GM12892 (cell line): ENCODE measurements around the gene PSMD9.

Source experiments
- DNase-seq: peaks from one replicate; pipeline ENCODE4 v3.0.0; 2011; ENCODE audit not compliant: insufficient read length
- FAIRE-seq: peaks from 2 replicates; lab custom pipeline; 2011; peaks lifted over from hg19 to GRCh38; lab: Jason Lieb, UNC
- POLR2A ChIP-seq: IDR thresholded peaks from 2 replicates; pipeline ENCODE4 v1.6.1; 2011; ENCODE audit warnings: low read depth, low read length, control low read depth
- POLR2AphosphoS5 ChIP-seq: IDR thresholded peaks from 2 replicates; pipeline ENCODE4 v1.6.1; 2011; ENCODE audit warnings: low read depth, low read length, control low read depth
- TAF1 ChIP-seq: IDR thresholded peaks from 2 replicates; pipeline ENCODE4 v1.6.1; 2011; ENCODE audit warnings: low read depth, mild to moderate bottlenecking, control low read depth, low read length, borderline replicate concordance

Gene PSMD9

GRCh38 chr12:121932914-121933521 lies 44.4 kb downstream of the PSMD9 start:
- no peak for TF ChIP-seq POLR2AphosphoS5
- no peak for TF ChIP-seq POLR2A
- TF ChIP-seq TAF1: no peak
- DNase-seq (no peak), FAIRE-seq (no peak)

GRCh38 chr12:121933522-121934308 lies 45.1 kb downstream of the PSMD9 start:
- no peak for TF ChIP-seq POLR2AphosphoS5
- TF ChIP-seq TAF1: no peak
- no peak for TF ChIP-seq POLR2A
- no peak for DNase-seq
- FAIRE-seq: no peak

GRCh38 chr12:121934309-121934664 lies 45.7 kb downstream of the PSMD9 start:
- TF ChIP-seq TAF1 (no peak), POLR2A (no peak), POLR2AphosphoS5 (no peak)
- FAIRE-seq: no peak
- DNase-seq: no peak

- FAIRE-seq: no peak
- TF ChIP-seq POLR2AphosphoS5 (no peak), POLR2A (no peak), TAF1 (no peak)
Measured at GRCh38 chr12:121937654-121938053, 49.1 kb downstream of the PSMD9 start.

GRCh38 chr12:121939186-121939585 lies 50.6 kb downstream of the PSMD9 start:
- DNase-seq: no peak
- TF ChIP-seq POLR2AphosphoS5 (no peak), POLR2A (no peak), TAF1 (no peak)
- FAIRE-seq: no peak

More at GRCh38 chr12:121937654-121938053, 49.1 kb downstream of the PSMD9 start:
- no peak for DNase-seq

- TF ChIP-seq POLR2AphosphoS5: no peak
- TF ChIP-seq TAF1: no peak
- DNase-seq: no peak
Measured at GRCh38 chr12:121939992-121940766, 51.6 kb downstream of the PSMD9 start.

GRCh38 chr12:121942145-121942718 lies 53.6 kb downstream of the PSMD9 start:
- FAIRE-seq (no peak), DNase-seq (no peak)
- TF ChIP-seq POLR2AphosphoS5 (no peak), TAF1 (no peak), POLR2A (no peak)

More at GRCh38 chr12:121939992-121940766, 51.6 kb downstream of the PSMD9 start:
- FAIRE-seq: no peak

- DNase-seq: no peak
- TF ChIP-seq POLR2AphosphoS5 (no peak), POLR2A (no peak), TAF1 (no peak)
- no peak for FAIRE-seq
Measured at GRCh38 chr12:121943926-121944325, 55.3 kb downstream of the PSMD9 start.

- no peak for DNase-seq
- FAIRE-seq: no peak
- TF ChIP-seq TAF1: no peak
- no peak for TF ChIP-seq POLR2A
- no peak for TF ChIP-seq POLR2AphosphoS5
Measured at GRCh38 chr12:121946313-121947025, 57.9 kb downstream of the PSMD9 start.

- FAIRE-seq (no peak), DNase-seq (no peak)
- no peak for TF ChIP-seq POLR2A
- no peak for TF ChIP-seq POLR2AphosphoS5
- no peak for TF ChIP-seq TAF1
Measured at GRCh38 chr12:121947981-121948380, 59.4 kb downstream of the PSMD9 start.
